HepG2 (cell line): ENCODE data around the gene CAMK2A. TPM values are rescaled to one million over a fixed set of nuclear protein-coding genes. Genes with fewer than 3 reads are reported as not detected.

ENCODE experiments used
- ATAC-seq: fragments of 200-7000 bp; cut with Tn5 transposase; 3 replicates; pipeline ENCODE4 v1.9.1; 2020; ENCODE audit warnings: mild to moderate bottlenecking, moderate library complexity
- BruUV-seq: library from RNA; stranded (reverse); fragments of 400-500 nt; replicated peaks from 2 replicates; lab custom pipeline; 2021; lab: Mats Ljungman, UMichigan
- CTCF ChIA-PET: fragments of 300-600 bp; formaldehyde crosslinking; extraction: SDS; loops from one replicate; lab custom pipeline; 2021; ENCODE audit warnings: low total read pairs, inconsistent platforms, low intra/inter-chr PET ratio; lab: Yijun Ruan, JAX
- POLR2A ChIA-PET: fragments of 350-600 bp; sonication (Branson Sonifier 250); formaldehyde crosslinking; loops from one replicate; lab custom pipeline; 2020; ENCODE audit warnings: antibody characterized with exemption, inconsistent platforms; lab: Yijun Ruan, JAX
- DNase-seq: peaks from one replicate; pipeline ENCODE4 v3.0.0-alpha.2; 2015; ENCODE audit warnings: low spot score
- FAIRE-seq: peaks from 3 replicates; lab custom pipeline; 2011; peaks lifted over from hg19 to GRCh38; lab: Jason Lieb, UNC
- H2AFZ ChIP-seq: one replicate; pipeline ENCODE4 v1.6.1; 2011; ENCODE audit warnings: low read length, inconsistent platforms
- H3K27ac ChIP-seq: fragments of 300-600 bp; 3 replicates; pipeline ENCODE4 v1.8.0; 2011; ENCODE audit warnings: mixed run types, mild to moderate bottlenecking, mixed read lengths, low read length, inconsistent platforms; ENCODE audit not compliant: insufficient read depth; ENCODE audit errors: extremely low read length
- H3K27me3 ChIP-seq, 2 experiments: fragments of 200-600 bp in 1 of 2; 2 replicates in 1 of 2; 3 replicates in 1 of 2; pipeline versions ENCODE4 v1.6.0 to v1.8.0; 2011; ENCODE audit warnings: low read length in 2 of 2, mild to moderate bottlenecking in 2 of 2, moderate library complexity in 2 of 2, inconsistent platforms in 1 of 2; ENCODE audit not compliant: insufficient read depth in 2 of 2, control insufficient read depth in 1 of 2
- H3K36me3 ChIP-seq, 2 experiments: fragments of 200-600 bp in 1 of 2; replicated peaks in 1 of 2; 2 replicates in 1 of 2; 3 replicates in 1 of 2; pipeline versions ENCODE4 v1.5.1 to v1.8.0; 2011; ENCODE audit warnings: low read length in 2 of 2, inconsistent platforms in 1 of 2; ENCODE audit not compliant: insufficient read depth in 2 of 2, control insufficient read depth in 1 of 2
- H3K4me1 ChIP-seq: 2 replicates; pipeline ENCODE4 v1.5.1; 2012; ENCODE audit warnings: low read length, inconsistent platforms; ENCODE audit not compliant: insufficient read depth
- H3K4me2 ChIP-seq: 2 replicates; pipeline ENCODE4 v1.6.0; 2011; ENCODE audit warnings: low read depth, low read length, inconsistent platforms
- H3K4me3 ChIP-seq, 3 experiments: fragments of 200-600 bp in 1 of 3; sonication (generic), shearing (Covaris generic) in 1 of 3; replicated peaks in 1 of 3; 2 replicates each; pipeline ENCODE4 v1.5.1; 2011 to 2016; ENCODE audit warnings: low read length in 3 of 3, inconsistent platforms in 2 of 3, low read depth in 2 of 3, mild to moderate bottlenecking in 2 of 3, control low read depth in 1 of 3, mixed read lengths in 1 of 3; ENCODE audit not compliant: insufficient read depth in 1 of 3
- H3K79me2 ChIP-seq: one replicate; pipeline ENCODE4 v1.6.1; 2011; ENCODE audit warnings: low read length, inconsistent platforms; ENCODE audit not compliant: insufficient read depth
- H3K9ac ChIP-seq: 2 replicates; pipeline ENCODE4 v1.6.0; 2011; ENCODE audit warnings: mild to moderate bottlenecking, low read depth, low read length, inconsistent platforms; ENCODE audit not compliant: insufficient read depth
- H3K9me3 ChIP-seq: 2 replicates; pipeline ENCODE4 v1.5.1; 2012; ENCODE audit warnings: mild to moderate bottlenecking, low read length
- H4K20me1 ChIP-seq: 2 replicates; pipeline ENCODE4 v1.6.0; 2011; ENCODE audit warnings: inconsistent platforms, mild to moderate bottlenecking, low read length, moderate library complexity; ENCODE audit not compliant: insufficient read depth
- FOSL2 ChIP-seq: sonication (generic); formaldehyde crosslinking; IDR thresholded peaks from 2 replicates; pipeline ENCODE4 v1.4.0; 2020; ENCODE audit warnings: missing genetic modification reagents
- HHEX ChIP-seq: IDR thresholded peaks from 2 replicates; pipeline ENCODE4 v1.6.1; 2016; ENCODE audit warnings: control low read depth
- KMT2B ChIP-seq: IDR thresholded peaks from 2 replicates; pipeline ENCODE4 v1.6.1; 2016; ENCODE audit warnings: missing genetic modification reagents, missing compliant biosample characterization
- MYC ChIP-seq: sonication (generic); formaldehyde crosslinking; IDR thresholded peaks from 2 replicates; pipeline ENCODE4 v1.9.0; 2021; ENCODE audit warnings: missing genetic modification reagents, borderline replicate concordance
- TOE1 ChIP-seq: sonication (generic); formaldehyde crosslinking; IDR thresholded peaks from 2 replicates; pipeline ENCODE4 v1.4.0; 2020; ENCODE audit warnings: mild to moderate bottlenecking, missing genetic modification reagents
- ZNF441 ChIP-seq: sonication (generic); formaldehyde crosslinking; IDR thresholded peaks from 2 replicates; pipeline ENCODE4 v1.7.0; 2021; ENCODE audit warnings: missing genetic modification reagents, borderline replicate concordance
- ZNF614 ChIP-seq: IDR thresholded peaks from 2 replicates; pipeline ENCODE4 v1.6.1; 2018; ENCODE audit warnings: missing biosample characterization, missing genetic modification reagents, inconsistent platforms, borderline replicate concordance
- ZNF780A ChIP-seq: sonication (generic); formaldehyde crosslinking; IDR thresholded peaks from 2 replicates; pipeline ENCODE4 v1.8.0; 2022; ENCODE audit warnings: mild to moderate bottlenecking, missing genetic modification reagents, moderate library complexity
- ZNF816 ChIP-seq: sonication (generic); formaldehyde crosslinking; IDR thresholded peaks from 2 replicates; pipeline ENCODE4 v1.8.0; 2022; ENCODE audit warnings: missing genetic modification reagents, mild to moderate bottlenecking, borderline replicate concordance
- ZNF879 ChIP-seq: sonication (generic); formaldehyde crosslinking; IDR thresholded peaks from 2 replicates; pipeline ENCODE4 v1.8.1; 2023; ENCODE audit warnings: missing genetic modification reagents
- ZSCAN21 ChIP-seq: sonication (generic); formaldehyde crosslinking; IDR thresholded peaks from 2 replicates; pipeline ENCODE4 v1.8.0; 2022; ENCODE audit warnings: mild to moderate bottlenecking, missing genetic modification reagents, moderate library complexity, borderline replicate concordance
- WGBS: methylation state at CpG from one replicate; pipeline ENCODE4 v1.1.6; 2017; ENCODE audit warnings: low lambda C conversion rate; 5-methylcytosine and 5-hydroxymethylcytosine counted together
- in situ Hi-C: cut with HindIII; loops from 2 replicates; pipeline ENCODE4 v1.10.0; 2017; ENCODE audit warnings: low pct_unique_long_range_greater_than_20kb; ENCODE audit not compliant: extremely low pct_ligation_motif_present
- intact Hi-C: fragments of 100-400 bp; cut with micrococcal nuclease; formaldehyde crosslinking; loops from one replicate; pipeline ENCODE4 v1.10.0; 2022; ENCODE audit not compliant: unreplicated experiment
- polyA plus RNA-seq, 8 experiments: library from polyadenylated mRNA; depleted of rRNA in 3 of 8; stranded (reverse) in 7 of 8; unstranded in 1 of 8; fragments of >200 nt; fragmentation: Illumina TruSeq in 4 of 8; extraction: Trizol in 4 of 8; gene quantifications; 2 replicates each; pipeline versions ENCODE4 v1.2.1 to v1.2.3, GENCODE V29; 2011 to 2016; ENCODE audit warnings: low read depth in 4 of 8, missing spikeins in 1 of 8, mixed read lengths in 1 of 8; ENCODE audit not compliant: insufficient read depth in 1 of 8
- total RNA-seq, 5 experiments: library from RNA; depleted of rRNA; stranded (reverse); fragments of >200 nt; fragmentation: Illumina TruSeq; extraction: Trizol; gene quantifications; 2 replicates each; pipeline ENCODE4 v1.2.3, GENCODE V29; 2016; ENCODE audit warnings: low read depth in 1 of 5
- TF ChIP-seq, protein P1 (sequence below): sonication (generic); formaldehyde crosslinking; IDR thresholded peaks from 2 replicates; pipeline ENCODE4 v1.8.1; 2023; ENCODE audit warnings: mild to moderate bottlenecking, missing genetic modification reagents, borderline replicate concordance

Gene CAMK2A
- total and polyA plus RNA-seq, 2 of the 13 experiments (the other 11 are each of a cell fraction or from before 2014, with no cell fraction given), result 0.11 TPM; not detected in 1

DNA sequence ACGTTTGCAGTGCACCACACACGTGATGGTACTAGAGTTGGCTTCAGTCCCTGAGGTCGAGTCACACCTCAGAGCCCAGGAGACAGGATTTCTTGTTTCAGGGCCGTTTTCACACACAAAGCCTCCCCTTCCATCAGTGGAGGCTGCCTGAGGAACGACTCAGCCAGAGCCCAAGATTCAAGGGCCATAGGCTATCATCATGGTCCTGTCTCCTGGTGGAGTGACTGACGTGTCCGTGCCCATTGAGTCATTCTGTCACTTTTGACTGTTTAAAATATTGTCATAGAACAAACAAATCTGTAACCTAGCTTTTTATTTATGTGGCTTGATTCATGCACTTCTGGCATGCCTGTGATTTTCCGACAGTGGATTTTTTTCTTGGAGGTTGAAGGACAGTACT, 28.3 kb downstream of the CAMK2A start:
- intact Hi-C loops, result no loop called here
- TF ChIP-seq ZNF816 (CRISPR knock-in tag) (no peak), FOSL2 (peak; percentile 27; the same call in 1 of the 2 replicates), ZNF879 (CRISPR knock-in tag) (no peak)
- TF ChIP-seq, all 625 proteins: peak for 1
- WGBS, result 1% methylated on average over 4 of the region's 8 CpGs
- no peaks in the 10 kb centered on the region for H3K9me3 ChIP-seq
- H3K4me2 ChIP-seq, result no peak overlapping the region
- H3K27ac ChIP-seq, result no peak overlapping the region
- ChIA-PET CTCF (no interaction called here), POLR2A (no interaction called here)
- no peaks in the 10 kb centered on the region for H4K20me1 ChIP-seq
- no peak overlapping the region for H3K9ac ChIP-seq
- H3K4me3 ChIP-seq, result no peak overlapping the region
- H3K27me3 ChIP-seq, result peaks cover 4 to 36% of the 10 kb centered on the region in 2 experiments; a peak in 3 of 5 replicates
- FAIRE-seq (no peak), DNase-seq (peak; percentile 47), ATAC-seq (no peak)
- no peaks in the 10 kb centered on the region for H3K79me2 ChIP-seq
- no peaks in the 10 kb centered on the region for H3K36me3 ChIP-seq
- BruUV-seq, result no TSS peak
- in situ Hi-C loops, result no loop called here
- no peak overlapping the region for H2AFZ ChIP-seq
- H3K4me1 ChIP-seq, result peaks cover 52% of the 10 kb centered on the region

DNA sequence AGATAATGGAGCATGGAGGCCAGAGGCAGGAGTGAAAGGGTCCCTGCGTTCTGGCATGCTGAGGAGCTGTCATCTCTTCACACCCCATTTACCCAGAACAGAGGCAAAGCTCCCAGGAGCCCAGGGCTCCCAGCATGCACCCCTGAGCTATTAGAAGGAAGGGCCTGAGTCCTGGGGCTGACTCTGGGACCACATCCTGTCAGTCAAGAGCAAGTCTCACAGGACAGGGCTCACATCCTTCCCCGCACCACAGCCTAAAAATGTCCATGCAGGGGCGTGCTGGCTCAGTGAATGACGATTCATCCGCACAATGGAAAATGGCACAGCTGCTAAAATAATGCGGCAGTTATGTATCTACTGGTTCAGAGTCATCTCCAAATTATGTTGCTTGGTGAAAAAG, 31.4 kb downstream of the CAMK2A start:
- WGBS, result 72% methylated on average over 5 of the region's 6 CpGs
- no peak overlapping the region for H3K27ac ChIP-seq
- peaks cover 58% of the 10 kb centered on the region for H3K4me1 ChIP-seq
- H3K27me3 ChIP-seq, result peaks cover under 1 to 11% of the 10 kb centered on the region in 2 experiments; a peak in 2 of 5 replicates
- BruUV-seq, result no TSS peak
- FAIRE-seq, result no peak
- no peaks in the 10 kb centered on the region for H3K9me3 ChIP-seq
- H3K36me3 ChIP-seq, result no peaks in the 10 kb centered on the region
- no peaks in the 10 kb centered on the region for H4K20me1 ChIP-seq
- in situ Hi-C loops, result no loop called here
- no peak overlapping the region for H3K4me3 ChIP-seq
- intact Hi-C loops, result no loop called here
- no peak overlapping the region for H2AFZ ChIP-seq
- no peak overlapping the region for H3K9ac ChIP-seq
- H3K79me2 ChIP-seq, result no peaks in the 10 kb centered on the region
- ChIA-PET POLR2A (no interaction called here), CTCF (no interaction called here)
- TF ChIP-seq ZSCAN21 (CRISPR knock-in tag) (no peak), KMT2B (no peak), ZNF614 (CRISPR knock-in tag) (no peak), TOE1 (no peak), HHEX (CRISPR knock-in tag) (no peak), ZNF780A (CRISPR knock-in tag) (no peak), ZNF441 (CRISPR knock-in tag) (no peak), MYC (CRISPR knock-in tag) (no peak)
- TF ChIP-seq, protein P1, sequence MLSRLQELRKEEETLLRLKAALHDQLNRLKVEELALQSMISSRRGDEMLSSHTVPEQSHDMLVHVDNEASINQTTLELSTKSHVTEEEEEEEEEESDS (CRISPR knock-in tag), result no peak
- no peak for DNase-seq
- ATAC-seq, result no peak
- H3K4me2 ChIP-seq, result no peak overlapping the region
